Head of caudate nucleus (tissue), 42 donors: Measurements from ENCODE around the gene SLC2A13.

Source experiments
- DNase-seq, 42 donors: peaks; one replicate each; pipeline versions ENCODE4 v3.0.0 to v3.0.0-alpha.2; 2020 to 2021; ENCODE audit warnings: mixed read lengths in 7 of 42
- intact Hi-C: fragments of 100-400 bp; cut with DNase I; formaldehyde crosslinking; loops from one replicate; pipeline ENCODE4 v1.15.0; 2022

Gene SLC2A13

GRCh38 chr12:40107098-40107802, 1.4 kb upstream of the SLC2A13 start:
- intact Hi-C loops: loop anchor here (2.0 to 10.0 kb wide), 2 partner anchors 94 to 342 kb away; no protein-coding TSS in a partner anchor
- peak; percentile 81 to 97 (median 92) for DNase-seq

GRCh38 chr12:40106655-40107054, 774 bp upstream of the SLC2A13 start:
- intact Hi-C loops: loop anchor here (2.0 to 10.0 kb wide), 2 partner anchors 94 to 342 kb away; no protein-coding TSS in a partner anchor
- no peak for DNase-seq

GRCh38 chr12:40106202-40106533, 287 bp upstream of the SLC2A13 start:
- intact Hi-C loops: loop anchor here (2.0 to 10.0 kb wide), 2 partner anchors 93 to 341 kb away; no protein-coding TSS in a partner anchor

GRCh38 chr12:40105265-40105514, 691 bp downstream of the SLC2A13 start:
- intact Hi-C loops: loop anchor here (10.0 kb wide), 1 partner anchor 340 kb away; no protein-coding TSS in a partner anchor
- DNase-seq: peak in 9 of 42 donors; percentile 19 to 65 (median 39)

More at GRCh38 chr12:40106202-40106533, 287 bp upstream of the SLC2A13 start:
- DNase-seq: no peak

GRCh38 chr12:40104461-40105264, 1.2 kb downstream of the SLC2A13 start:
- peak in 7 of 42 donors; percentile 14 to 50 (median 17) for DNase-seq
- intact Hi-C loops: loop anchor here (10.0 kb wide), 1 partner anchor 340 kb away; no protein-coding TSS in a partner anchor

DNA sequence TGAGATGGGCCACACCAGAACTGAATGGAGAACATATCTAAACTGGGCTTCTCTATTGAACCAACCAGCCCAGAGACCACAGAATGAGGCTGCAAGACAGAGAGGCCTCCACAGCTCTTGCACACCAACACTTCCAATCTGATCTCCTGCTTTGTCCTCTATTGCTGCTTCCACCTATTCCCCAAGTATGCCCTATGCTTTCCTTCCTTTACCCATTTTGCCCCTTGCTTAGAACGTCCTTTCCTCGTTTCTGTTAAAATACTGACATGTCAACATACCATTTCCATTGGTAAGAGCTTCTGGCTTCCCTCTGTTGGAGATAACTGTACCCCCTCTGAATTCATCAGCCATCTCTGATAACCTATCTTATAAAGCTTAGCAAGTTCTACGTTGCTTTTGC, 2.8 kb downstream of the SLC2A13 start:
- intact Hi-C loops: loop anchor here (10.0 kb wide), 1 partner anchor 338 kb away; no protein-coding TSS in a partner anchor
- DNase-seq: no peak

DNA sequence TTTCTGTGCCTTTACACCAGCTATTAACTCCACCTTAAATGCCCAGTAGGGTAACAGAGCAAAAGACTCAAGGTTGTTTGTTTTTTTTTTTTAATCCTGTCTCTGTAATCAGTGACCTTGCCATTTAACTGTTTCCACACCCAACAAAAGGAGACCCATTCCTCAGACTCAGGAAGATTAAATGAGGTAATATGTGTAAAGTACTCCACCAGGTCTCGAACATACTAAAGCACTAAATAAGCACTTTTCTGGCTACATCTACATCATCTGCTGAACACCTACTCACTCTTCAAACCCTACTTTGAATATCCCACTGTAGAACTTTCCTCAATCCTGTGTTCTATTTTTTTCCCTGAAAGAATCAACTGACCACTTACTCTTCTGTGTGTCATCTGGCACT, 4.1 kb downstream of the SLC2A13 start:
- intact Hi-C loops: loop anchor here (10.0 kb wide), 1 partner anchor 337 kb away; no protein-coding TSS in a partner anchor

DNA sequence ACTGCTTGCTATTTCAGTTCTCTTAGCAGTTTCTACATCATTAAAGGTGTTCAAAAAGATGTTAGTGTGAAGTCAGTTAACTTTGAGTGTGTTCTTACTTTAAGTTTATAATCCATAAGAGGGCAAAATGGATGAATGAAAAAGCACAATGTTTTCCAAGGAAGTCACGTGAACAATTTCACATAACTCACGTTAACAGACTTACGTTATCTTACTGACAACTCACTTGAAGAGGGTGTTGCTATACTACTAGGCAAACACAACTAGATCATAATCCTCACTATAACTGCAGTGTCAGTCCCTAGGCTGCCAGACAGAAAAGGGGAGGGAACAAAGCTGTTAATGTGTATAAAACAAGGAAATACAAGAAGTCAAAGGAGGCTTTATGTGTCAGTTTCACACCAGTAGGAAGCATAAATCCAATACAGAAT, 6.4 kb downstream of the SLC2A13 start:
- DNase-seq: no peak
- intact Hi-C loops: no loop called here

More for the DNA sequence above, 4.1 kb downstream of the SLC2A13 start:
- no peak for DNase-seq

DNA sequence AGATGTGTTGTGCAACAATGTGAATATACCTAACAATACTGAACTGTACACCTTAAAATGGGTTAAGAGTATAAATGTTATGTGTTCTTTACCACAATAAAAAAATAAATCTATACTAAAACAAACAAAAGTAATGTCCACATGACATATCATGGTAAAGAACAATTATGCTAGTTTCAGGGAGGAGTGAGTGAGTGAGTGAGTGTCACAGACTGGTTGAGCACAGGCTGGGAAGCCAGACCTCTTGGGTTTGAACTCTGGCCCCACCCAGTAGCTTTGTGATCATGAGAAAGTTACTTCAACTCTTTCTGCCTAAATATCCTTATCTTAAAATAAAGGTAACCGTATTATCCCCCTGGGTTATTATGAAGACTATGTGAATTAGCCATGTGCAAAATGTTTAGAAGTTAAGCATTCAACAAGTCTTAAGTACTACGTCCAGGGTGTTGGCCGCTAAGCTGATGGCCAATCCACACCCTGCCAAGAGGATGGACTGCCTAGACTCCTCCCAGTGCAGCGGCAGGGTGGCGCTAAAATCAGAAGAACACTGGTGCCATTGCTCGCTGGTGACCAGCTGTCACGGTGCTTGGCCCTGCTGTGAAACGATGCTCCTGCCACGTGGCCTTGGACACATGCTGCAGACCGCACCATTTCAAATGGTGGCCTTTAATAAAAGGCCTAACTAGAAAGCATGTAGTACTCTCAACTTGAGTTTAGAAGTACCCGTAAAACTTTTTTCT, 7.3 kb downstream of the SLC2A13 start:
- no peak for DNase-seq
- intact Hi-C loops: no loop called here

DNA sequence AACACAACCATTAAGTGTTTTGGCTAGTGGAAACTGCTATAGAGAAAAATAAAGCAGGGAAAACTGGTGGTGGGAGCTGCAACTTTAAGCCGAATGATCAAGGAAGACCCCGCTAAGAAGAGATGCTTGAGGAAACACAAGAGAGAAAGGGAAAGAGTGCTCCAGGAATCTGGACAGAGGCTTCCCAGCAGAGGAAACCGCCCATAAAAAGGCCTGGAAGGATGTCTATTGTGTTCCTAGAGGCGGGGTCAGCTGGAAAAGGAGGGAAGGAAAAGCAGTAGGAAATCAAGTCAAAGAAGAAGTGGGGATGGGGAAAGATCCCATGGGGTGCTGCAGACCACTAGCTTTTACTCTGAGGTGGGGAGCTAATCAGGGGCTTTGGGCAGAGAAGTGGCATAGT, 12.4 kb downstream of the SLC2A13 start:
- intact Hi-C loops: no loop called here
- DNase-seq: no peak

GRCh38 chr12:40086471-40086870, 19.4 kb downstream of the SLC2A13 start:
- intact Hi-C loops: no loop called here
- no peak for DNase-seq

- intact Hi-C loops: no loop called here
- no peak for DNase-seq
Observed at GRCh38 chr12:40078266-40078665, 27.6 kb downstream of the SLC2A13 start.

GRCh38 chr12:40075458-40075857, 30.4 kb downstream of the SLC2A13 start:
- intact Hi-C loops: no loop called here
- no peak for DNase-seq

GRCh38 chr12:40068416-40068815, 37.5 kb downstream of the SLC2A13 start:
- intact Hi-C loops: no loop called here
- DNase-seq: no peak

GRCh38 chr12:40065636-40066035, 40.2 kb downstream of the SLC2A13 start:
- DNase-seq: no peak
- intact Hi-C loops: no loop called here

DNA sequence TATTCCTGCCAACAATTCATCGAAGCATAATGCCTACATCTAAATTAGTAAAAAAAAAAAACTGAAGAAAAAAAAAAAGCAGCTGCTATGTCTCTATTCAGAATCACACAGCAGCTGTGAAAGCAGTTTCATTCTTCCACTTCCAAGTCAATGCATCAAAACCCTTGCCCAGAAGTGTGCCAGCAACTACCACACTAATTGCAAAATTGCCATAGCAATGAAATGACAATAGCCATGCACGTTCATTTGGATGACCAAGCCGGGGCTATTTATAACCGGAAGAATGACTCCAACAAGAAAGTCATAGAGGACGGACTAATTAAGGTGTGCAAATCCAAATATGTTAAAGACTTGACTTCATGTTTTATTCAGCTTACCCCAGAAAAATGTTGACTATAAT, 42.5 kb downstream of the SLC2A13 start:
- peak in 11 of 42 donors; percentile 2 to 53 (median 11) for DNase-seq
- intact Hi-C loops: no loop called here

GRCh38 chr12:40058721-40059190, 47.1 kb downstream of the SLC2A13 start:
- DNase-seq: peak in 24 of 42 donors; percentile 10 to 80 (median 37)
- intact Hi-C loops: no loop called here

DNA sequence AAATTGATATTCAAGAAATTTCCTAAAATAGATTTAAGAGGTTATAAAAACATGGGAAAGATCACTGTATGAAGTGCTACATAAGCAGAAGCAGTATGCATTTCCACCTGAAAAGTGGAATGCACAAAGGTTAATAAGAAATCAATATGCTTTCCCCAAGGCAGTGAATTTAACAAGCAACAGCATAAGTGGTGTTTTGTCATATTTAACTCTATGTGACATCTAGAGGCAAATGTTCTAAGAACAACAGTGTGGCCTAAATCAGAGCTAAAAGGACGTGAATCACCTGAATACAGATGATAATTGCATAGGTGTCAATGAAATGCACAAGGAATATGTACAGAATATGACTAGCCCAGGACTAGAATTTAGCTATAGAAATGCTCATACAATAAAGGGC, 49.5 kb downstream of the SLC2A13 start:
- no peak for DNase-seq
- intact Hi-C loops: no loop called here

GRCh38 chr12:40055776-40056175, 50.1 kb downstream of the SLC2A13 start:
- no peak for DNase-seq
- intact Hi-C loops: no loop called here

- intact Hi-C loops: no loop called here
- no peak for DNase-seq
Observed at GRCh38 chr12:40055228-40055579, 50.7 kb downstream of the SLC2A13 start.
